ENCODE results near the gene NCBP2L.

NCBP2L gene

DNA sequence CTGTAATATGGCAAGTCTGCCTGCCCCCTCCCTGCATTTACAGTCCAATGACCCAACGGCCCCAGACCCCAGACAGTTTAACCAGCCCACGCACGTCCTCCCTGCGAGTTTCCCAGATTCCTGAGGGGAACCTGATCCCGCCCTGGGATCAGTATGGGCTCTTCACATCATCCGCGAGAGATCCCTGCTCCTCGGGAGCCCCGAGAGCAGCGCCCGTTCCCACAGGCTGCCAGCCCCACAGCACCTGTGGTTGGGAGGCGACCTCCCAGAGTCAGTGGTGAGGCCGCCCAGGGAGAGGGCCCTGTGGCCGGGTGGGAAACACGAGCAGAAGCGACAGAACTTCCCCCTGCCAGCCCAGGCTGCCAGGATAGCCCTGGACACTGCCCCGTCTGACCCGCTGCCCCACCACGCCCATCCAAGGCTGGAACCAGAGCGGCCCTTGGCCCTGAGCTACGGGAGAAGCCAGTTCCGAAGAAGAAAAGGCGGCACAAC is 34.8 kb upstream of the NCBP2L start:
- DNase-seq (ENCODE audit: insufficient read length, low spot score) = no peak
- TF ChIP-seq, protein P1, sequence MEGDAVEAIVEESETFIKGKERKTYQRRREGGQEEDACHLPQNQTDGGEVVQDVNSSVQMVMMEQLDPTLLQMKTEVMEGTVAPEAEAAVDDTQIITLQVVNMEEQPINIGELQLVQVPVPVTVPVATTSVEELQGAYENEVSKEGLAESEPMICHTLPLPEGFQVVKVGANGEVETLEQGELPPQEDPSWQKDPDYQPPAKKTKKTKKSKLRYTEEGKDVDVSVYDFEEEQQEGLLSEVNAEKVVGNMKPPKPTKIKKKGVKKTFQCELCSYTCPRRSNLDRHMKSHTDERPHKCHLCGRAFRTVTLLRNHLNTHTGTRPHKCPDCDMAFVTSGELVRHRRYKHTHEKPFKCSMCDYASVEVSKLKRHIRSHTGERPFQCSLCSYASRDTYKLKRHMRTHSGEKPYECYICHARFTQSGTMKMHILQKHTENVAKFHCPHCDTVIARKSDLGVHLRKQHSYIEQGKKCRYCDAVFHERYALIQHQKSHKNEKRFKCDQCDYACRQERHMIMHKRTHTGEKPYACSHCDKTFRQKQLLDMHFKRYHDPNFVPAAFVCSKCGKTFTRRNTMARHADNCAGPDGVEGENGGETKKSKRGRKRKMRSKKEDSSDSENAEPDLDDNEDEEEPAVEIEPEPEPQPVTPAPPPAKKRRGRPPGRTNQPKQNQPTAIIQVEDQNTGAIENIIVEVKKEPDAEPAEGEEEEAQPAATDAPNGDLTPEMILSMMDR (IDR thresholded peaks at IDR 0.05; ENCODE audit: insufficient read depth, missing control alignments) = no peak
- FAIRE-seq = no peak

GRCh38 chrX:107743995-107744394 is 33.5 kb upstream of the NCBP2L start:
- no peak for FAIRE-seq
- DNase-seq (ENCODE audit: insufficient read length, low spot score) = no peak
- TF ChIP-seq, protein P1 (IDR thresholded peaks at IDR 0.05; ENCODE audit: insufficient read depth, missing control alignments) = no peak

GRCh38 chrX:107744868-107745267 is 32.7 kb upstream of the NCBP2L start:
- FAIRE-seq = no peak
- DNase-seq (ENCODE audit: insufficient read length, low spot score) = no peak
- TF ChIP-seq, protein P1 (IDR thresholded peaks at IDR 0.05; ENCODE audit: insufficient read depth, missing control alignments) = no peak

DNA sequence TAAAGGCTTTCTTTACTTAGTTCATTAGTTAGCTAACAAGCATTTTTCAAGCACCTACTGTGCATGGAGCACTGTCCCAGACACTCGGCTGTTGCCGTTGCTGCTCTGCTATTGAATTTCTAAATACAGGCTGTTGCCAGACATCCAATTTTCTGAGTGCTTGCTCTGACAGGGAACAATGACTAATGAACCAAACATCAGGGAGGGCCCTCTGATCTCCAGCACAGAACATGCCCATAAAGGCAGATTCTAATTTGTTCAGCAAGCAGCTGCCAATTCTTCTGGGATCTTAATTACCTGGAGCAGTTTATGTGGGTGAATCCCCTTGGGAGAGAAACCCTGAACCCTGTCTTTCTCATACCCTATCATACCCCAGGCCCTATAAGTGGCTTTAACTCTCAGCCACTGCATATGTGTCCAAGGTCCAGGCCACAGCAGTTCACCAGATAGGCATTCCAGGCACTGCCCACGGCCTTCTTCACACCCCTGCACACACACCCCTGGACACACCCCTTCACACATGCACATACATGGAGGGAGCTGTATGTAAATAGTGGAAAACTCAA is 29.9 kb upstream of the NCBP2L start:
- no peak for DNase-seq (ENCODE audit: insufficient read length, low spot score)
- TF ChIP-seq, protein P1 (IDR thresholded peaks at IDR 0.05; ENCODE audit: insufficient read depth, missing control alignments) = no peak
- FAIRE-seq = no peak

- FAIRE-seq = no peak
- TF ChIP-seq, protein P1 (IDR thresholded peaks at IDR 0.05; ENCODE audit: insufficient read depth, missing control alignments) = no peak
Observed at GRCh38 chrX:107748506-107748905, 29.0 kb upstream of the NCBP2L start.

GRCh38 chrX:107750263-107750662 is 27.3 kb upstream of the NCBP2L start:
- TF ChIP-seq, protein P1 (IDR thresholded peaks at IDR 0.05; ENCODE audit: insufficient read depth, missing control alignments) = no peak
- DNase-seq (ENCODE audit: insufficient read length, low spot score) = no peak
- no peak for FAIRE-seq

More at GRCh38 chrX:107748506-107748905, 29.0 kb upstream of the NCBP2L start:
- no peak for DNase-seq (ENCODE audit: insufficient read length, low spot score)

GRCh38 chrX:107750861-107751445 is 26.6 kb upstream of the NCBP2L start:
- no peak for DNase-seq (ENCODE audit: insufficient read length, low spot score)
- TF ChIP-seq, protein P1 (IDR thresholded peaks at IDR 0.05; ENCODE audit: insufficient read depth, missing control alignments) = no peak
- no peak for FAIRE-seq

Data from D721Med (cell line).